ENCODE measurements around the gene RFTN1. TPM values are rescaled to one million over a fixed set of nuclear protein-coding genes. Genes with fewer than 3 reads are reported as not detected.

RFTN1 gene
- total and polyA plus RNA-seq, 8 donors: 1.9 to 14.0 (median 2.9) TPM

GRCh38 chr3:16508591-16508995, 4.9 kb downstream of the RFTN1 start:
- H3K27me3 ChIP-seq: peaks cover 0 to 6% (median 0%) of the 10 kb centered on the region in 4 donors
- no peaks in the 10 kb centered on the region for H3K4me1 ChIP-seq
- DNase-seq: no peak
- intact Hi-C loops (cut with DNase I): no loop called here
- FAIRE-seq: no peak
- ATAC-seq: no peak
- TF ChIP-seq CTCF (IDR thresholded peaks at IDR 0.05): no peak
- no peak overlapping the region for H3K4me3 ChIP-seq
- H3K36me3 ChIP-seq: no peaks in the 10 kb centered on the region
- H3K27ac ChIP-seq: no peak overlapping the region
- WGBS, 2 donors: 59 to 72% methylated on average over 6 of the region's 6 CpGs
- H3K9me3 ChIP-seq: no peaks in the 10 kb centered on the region

DNA sequence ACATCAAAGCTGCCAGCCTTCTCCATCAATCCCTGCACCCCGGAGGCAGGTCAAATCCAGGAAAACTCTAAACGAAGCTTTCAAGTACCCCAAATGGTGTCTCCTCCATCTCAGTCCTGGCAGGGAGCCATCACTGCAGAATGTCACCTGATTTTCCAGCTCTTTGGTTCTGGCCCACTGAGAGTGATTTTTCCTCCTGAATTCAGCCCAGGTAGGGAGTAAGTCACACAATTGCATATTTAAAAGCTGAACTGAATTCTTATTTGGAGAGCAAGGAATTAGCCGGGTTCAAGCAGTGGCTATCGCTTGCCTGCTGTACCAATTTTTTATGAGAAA, 5.3 kb downstream of the RFTN1 start:
- no peaks in the 10 kb centered on the region for H3K4me1 ChIP-seq
- WGBS, 2 donors: 59 to 65% methylated on average over 4 of the region's 4 CpGs
- no peaks in the 10 kb centered on the region for H3K36me3 ChIP-seq
- peaks cover 0 to 6% (median 0%) of the 10 kb centered on the region in 4 donors for H3K27me3 ChIP-seq
- H3K27ac ChIP-seq: no peak overlapping the region
- no peaks in the 10 kb centered on the region for H3K9me3 ChIP-seq
- DNase-seq (no peak), ATAC-seq (no peak), FAIRE-seq (no peak)
- TF ChIP-seq CTCF (IDR thresholded peaks at IDR 0.05): no peak
- no peak overlapping the region for H3K4me3 ChIP-seq
- intact Hi-C loops (cut with DNase I): no loop called here

GRCh38 chr3:16507578-16508242, 5.8 kb downstream of the RFTN1 start:
- no peak for FAIRE-seq
- no peaks in the 10 kb centered on the region for H3K4me1 ChIP-seq
- 81 to 84% methylated on average over 8 of the region's 8 CpGs for WGBS, 2 donors

DNA sequence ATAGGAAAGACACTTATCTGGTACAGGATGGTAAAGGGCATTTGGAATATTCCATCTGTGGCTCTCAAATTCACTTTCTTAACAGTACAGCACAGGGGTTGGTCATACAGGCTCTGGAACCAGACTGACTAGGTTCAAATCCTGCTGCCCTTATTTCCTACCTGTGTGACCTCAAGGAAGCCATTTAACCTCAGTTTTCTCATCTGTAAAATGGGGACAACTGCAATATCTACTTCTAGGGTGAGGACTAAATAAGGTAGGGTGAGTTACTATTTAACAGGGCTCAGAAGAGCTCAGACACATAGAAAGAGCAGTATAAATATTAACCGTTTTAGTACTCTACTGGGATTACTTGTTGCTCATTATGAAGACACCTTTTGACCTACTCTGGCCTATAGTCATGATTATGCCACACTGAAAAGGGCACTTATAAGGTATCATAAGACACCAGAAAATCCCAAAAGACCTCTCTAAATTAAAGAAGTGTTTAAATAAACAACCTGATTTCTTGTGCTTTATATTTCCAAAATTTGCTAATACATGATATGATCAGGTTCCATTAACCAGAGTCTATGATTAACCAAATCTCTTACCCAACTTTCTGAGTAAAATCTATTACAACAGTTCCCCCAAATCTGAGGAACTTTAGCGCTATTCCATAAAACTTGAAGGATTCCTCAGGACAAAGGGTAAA, 6.5 kb downstream of the RFTN1 start:
- H3K27ac ChIP-seq: no peak overlapping the region
- FAIRE-seq (no peak), ATAC-seq (no peak), DNase-seq (no peak)
- H3K27me3 ChIP-seq: no peaks in the 10 kb centered on the region
- WGBS, 2 donors: 78 to 84% methylated on average over 2 of the region's 2 CpGs
- no peak overlapping the region for H3K4me3 ChIP-seq
- intact Hi-C loops (cut with DNase I): no loop called here
- H3K9me3 ChIP-seq: no peaks in the 10 kb centered on the region
- H3K4me1 ChIP-seq: no peaks in the 10 kb centered on the region
- TF ChIP-seq CTCF (IDR thresholded peaks at IDR 0.05): no peak
- no peaks in the 10 kb centered on the region for H3K36me3 ChIP-seq

More at GRCh38 chr3:16507578-16508242, 5.8 kb downstream of the RFTN1 start:
- no peak for TF ChIP-seq CTCF (IDR thresholded peaks at IDR 0.05)
- no peaks in the 10 kb centered on the region for H3K36me3 ChIP-seq
- intact Hi-C loops (cut with DNase I): no loop called here
- H3K27me3 ChIP-seq: peaks cover 0 to 3% (median 0%) of the 10 kb centered on the region in 4 donors
- DNase-seq: no peak
- no peak overlapping the region for H3K4me3 ChIP-seq
- no peak overlapping the region for H3K27ac ChIP-seq
- H3K9me3 ChIP-seq: no peaks in the 10 kb centered on the region
- ATAC-seq: no peak

- no peak for FAIRE-seq
- Histone ChIP-seq H3K27ac (no peak overlapping the region), H3K27me3 (no peaks in the 10 kb centered on the region), H3K9me3 (no peaks in the 10 kb centered on the region), H3K36me3 (no peaks in the 10 kb centered on the region), H3K4me1 (no peaks in the 10 kb centered on the region), H3K4me3 (no peak overlapping the region)
- no peak for ATAC-seq
- no peak for TF ChIP-seq CTCF (IDR thresholded peaks at IDR 0.05)
- intact Hi-C loops (cut with DNase I): no loop called here
- DNase-seq: no peak
- 79 to 92% methylated on average over 3 of the region's 3 CpGs for WGBS, 2 donors
Observed at GRCh38 chr3:16506451-16506850, 7.0 kb downstream of the RFTN1 start.

Data from pancreas (tissue), 10 donors.